GM12878 (cell line): ENCODE results near the gene VCP. TPM values are rescaled to one million over a fixed set of nuclear protein-coding genes. Genes with fewer than 3 reads are reported as not detected.

Experiments used
- BHLHE40 ChIP-seq, 2 experiments: fragments of 450-650 bp in 1 of 2; IDR thresholded peaks; 2 replicates each; pipeline ENCODE4 v1.6.1; 2011 to 2017; ENCODE audit warnings: low read depth in 2 of 2, borderline replicate concordance in 1 of 2, improper control_type of control experiment in 1 of 2, low read length in 1 of 2, mild to moderate bottlenecking in 1 of 2
- CHD4 ChIP-seq: fragments of 200-600 bp; sonication (generic); IDR thresholded peaks from 2 replicates; pipeline ENCODE4 v1.6.1; 2016; ENCODE audit warnings: mild to moderate bottlenecking
- EP300 ChIP-seq, 2 experiments: fragments of 150-350 bp in 1 of 2; IDR thresholded peaks; 2 replicates each; pipeline ENCODE4 v1.6.1; 2011 to 2012; ENCODE audit warnings: low read depth in 2 of 2, low read length in 2 of 2, borderline replicate concordance in 1 of 2, improper control_type of control experiment in 1 of 2, inconsistent platforms in 1 of 2; ENCODE audit not compliant: control insufficient read depth in 1 of 2
- HDGF ChIP-seq: fragments of 450-650 bp; IDR thresholded peaks from 2 replicates; pipeline ENCODE4 v1.6.1; 2016; ENCODE audit warnings: antibody characterized with exemption
- MTA2 ChIP-seq: fragments of 450-650 bp; IDR thresholded peaks from 2 replicates; pipeline ENCODE4 v1.6.1; 2016; ENCODE audit warnings: low read depth, mild to moderate bottlenecking, moderate library complexity
- MTA3 ChIP-seq: IDR thresholded peaks from 2 replicates; pipeline ENCODE4 v1.6.1; 2012; ENCODE audit warnings: low read length, inconsistent platforms, borderline replicate concordance
- POLR2AphosphoS2 ChIP-seq: IDR thresholded peaks from 2 replicates; pipeline ENCODE4 v1.6.1; 2011; ENCODE audit warnings: low read depth, mild to moderate bottlenecking, low read length, improper control_type of control experiment, moderate library complexity
- SMAD1 ChIP-seq: fragments of 450-650 bp; IDR thresholded peaks from 2 replicates; pipeline ENCODE4 v1.6.1; 2018; ENCODE audit warnings: mild to moderate bottlenecking, low read depth; ENCODE audit not compliant: partially characterized antibody
- SMC3 ChIP-seq: IDR thresholded peaks from 2 replicates; pipeline ENCODE4 v1.6.1; 2011; ENCODE audit warnings: low read length, improper control_type of control experiment, borderline replicate concordance
- SUPT20H ChIP-seq: IDR thresholded peaks from 2 replicates; pipeline ENCODE4 v1.6.1; 2011; ENCODE audit warnings: low read depth, mild to moderate bottlenecking, low read length, moderate library complexity, borderline replicate concordance; ENCODE audit not compliant: control insufficient read depth
- TAF1 ChIP-seq: IDR thresholded peaks from 2 replicates; pipeline ENCODE4 v1.6.1; 2011; ENCODE audit warnings: mild to moderate bottlenecking, low read depth, low read length, borderline replicate concordance
- YBX1 ChIP-seq: fragments of 450-650 bp; IDR thresholded peaks from 2 replicates; pipeline ENCODE4 v1.6.1; 2016; ENCODE audit warnings: antibody characterized with exemption
- polyA plus RNA-seq, 11 experiments: library from polyadenylated mRNA; depleted of rRNA in 4 of 11; unstranded in 6 of 11; stranded (reverse) in 5 of 11; fragments of >200 nt; fragmentation: Nextera tagmentation in 4 of 11; fragmentation: Illumina TruSeq in 1 of 11; extraction: Ambion mirVana in 4 of 11; extraction: Trizol in 1 of 11; gene quantifications; 1 replicate in 1 of 11; 2 replicates in 10 of 11; pipeline versions ENCODE4 v1.2.1 to v1.2.3, GENCODE V29; 2011 to 2016; ENCODE audit warnings: inconsistent platforms in 2 of 11, missing spikeins in 2 of 11, low read depth in 1 of 11
- total RNA-seq, 4 experiments: library from RNA; depleted of rRNA in 3 of 4; stranded (reverse); fragments of >200 nt in 3 of 4; fragmentation: Illumina TruSeq in 1 of 4; extraction: Trizol in 1 of 4; gene quantifications; 2 replicates each; pipeline versions ENCODE4 v1.2.1 to v1.2.3, GENCODE V29; 2013 to 2021
- TF ChIP-seq, protein P1 (sequence below): fragments of 450-650 bp; IDR thresholded peaks from 2 replicates; pipeline ENCODE4 v1.6.1; 2017; ENCODE audit warnings: mild to moderate bottlenecking, moderate library complexity
- TF ChIP-seq, protein P2 (sequence below): fragments of 450-650 bp; conservative IDR thresholded peaks from 2 replicates; pipeline ENCODE4 v1.6.1; 2017; ENCODE audit warnings: mild to moderate bottlenecking, moderate library complexity
- TF ChIP-seq, protein P3 (sequence below): fragments of 150-350 bp; IDR thresholded peaks from 2 replicates; pipeline ENCODE4 v1.6.1; 2014; ENCODE audit warnings: mild to moderate bottlenecking, low read depth, low read length
- TF ChIP-seq, protein P4 (sequence below): fragments of 450-650 bp; IDR thresholded peaks from 2 replicates; pipeline ENCODE4 v1.6.1; 2016; ENCODE audit warnings: mild to moderate bottlenecking, moderate library complexity, borderline replicate concordance

The VCP gene
- total and polyA plus RNA-seq, 10 of the 15 experiments (the other 5 are each of a cell fraction or from before 2014, with no cell fraction given), result 7.4 to 327 (median 244) TPM

DNA sequence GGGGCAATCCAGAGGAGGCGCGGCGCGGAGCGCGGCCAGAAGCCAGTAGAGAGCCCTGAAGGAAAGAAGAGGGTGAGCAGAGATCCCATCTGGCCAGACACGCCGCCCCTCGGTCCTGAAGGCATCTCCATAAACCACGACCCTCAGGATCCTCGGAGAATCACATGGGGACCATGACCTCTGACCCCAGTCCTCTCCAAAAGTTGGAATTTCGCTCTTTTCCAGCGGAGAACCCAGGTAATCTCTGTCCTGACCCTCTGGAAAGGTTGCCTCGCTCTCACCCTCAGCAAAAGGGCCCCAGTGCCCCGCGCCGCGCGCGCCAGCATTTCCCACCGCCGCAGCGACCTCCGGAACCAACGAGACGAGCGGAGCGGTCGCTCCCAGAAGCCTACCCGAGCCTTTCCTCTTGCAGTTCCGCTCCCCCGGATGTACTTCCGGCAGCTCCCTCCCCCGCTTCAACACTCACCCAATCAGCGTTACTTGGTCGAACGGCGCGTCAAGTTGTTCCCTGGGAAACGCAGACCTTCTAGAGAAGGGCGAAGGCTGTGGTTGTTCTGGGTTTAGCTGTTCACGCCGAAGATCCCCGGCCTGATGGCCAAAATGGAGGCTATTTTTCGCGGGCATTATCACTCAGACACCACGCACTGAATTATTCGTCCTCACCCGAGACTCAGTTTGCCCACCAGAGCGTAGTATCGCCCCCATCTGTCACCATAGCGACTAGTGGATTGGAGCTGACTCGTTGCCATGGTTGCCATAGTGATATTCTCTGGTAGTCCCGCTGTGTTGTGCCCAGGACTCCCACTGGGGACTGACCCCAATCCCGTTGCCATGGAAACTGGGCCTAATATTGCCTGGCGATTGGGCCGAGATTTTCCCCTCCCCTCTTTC is 30.6 kb upstream of the VCP start, which contains the start of gene STOML2 (continued):
- TF ChIP-seq, protein P1, sequence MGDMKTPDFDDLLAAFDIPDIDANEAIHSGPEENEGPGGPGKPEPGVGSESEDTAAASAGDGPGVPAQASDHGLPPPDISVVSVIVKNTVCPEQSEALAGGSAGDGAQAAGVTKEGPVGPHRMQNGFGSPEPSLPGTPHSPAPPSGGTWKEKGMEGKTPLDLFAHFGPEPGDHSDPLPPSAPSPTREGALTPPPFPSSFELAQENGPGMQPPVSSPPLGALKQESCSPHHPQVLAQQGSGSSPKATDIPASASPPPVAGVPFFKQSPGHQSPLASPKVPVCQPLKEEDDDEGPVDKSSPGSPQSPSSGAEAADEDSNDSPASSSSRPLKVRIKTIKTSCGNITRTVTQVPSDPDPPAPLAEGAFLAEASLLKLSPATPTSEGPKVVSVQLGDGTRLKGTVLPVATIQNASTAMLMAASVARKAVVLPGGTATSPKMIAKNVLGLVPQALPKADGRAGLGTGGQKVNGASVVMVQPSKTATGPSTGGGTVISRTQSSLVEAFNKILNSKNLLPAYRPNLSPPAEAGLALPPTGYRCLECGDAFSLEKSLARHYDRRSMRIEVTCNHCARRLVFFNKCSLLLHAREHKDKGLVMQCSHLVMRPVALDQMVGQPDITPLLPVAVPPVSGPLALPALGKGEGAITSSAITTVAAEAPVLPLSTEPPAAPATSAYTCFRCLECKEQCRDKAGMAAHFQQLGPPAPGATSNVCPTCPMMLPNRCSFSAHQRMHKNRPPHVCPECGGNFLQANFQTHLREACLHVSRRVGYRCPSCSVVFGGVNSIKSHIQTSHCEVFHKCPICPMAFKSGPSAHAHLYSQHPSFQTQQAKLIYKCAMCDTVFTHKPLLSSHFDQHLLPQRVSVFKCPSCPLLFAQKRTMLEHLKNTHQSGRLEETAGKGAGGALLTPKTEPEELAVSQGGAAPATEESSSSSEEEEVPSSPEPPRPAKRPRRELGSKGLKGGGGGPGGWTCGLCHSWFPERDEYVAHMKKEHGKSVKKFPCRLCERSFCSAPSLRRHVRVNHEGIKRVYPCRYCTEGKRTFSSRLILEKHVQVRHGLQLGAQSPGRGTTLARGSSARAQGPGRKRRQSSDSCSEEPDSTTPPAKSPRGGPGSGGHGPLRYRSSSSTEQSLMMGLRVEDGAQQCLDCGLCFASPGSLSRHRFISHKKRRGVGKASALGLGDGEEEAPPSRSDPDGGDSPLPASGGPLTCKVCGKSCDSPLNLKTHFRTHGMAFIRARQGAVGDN, result peak; percentile 78
- TF ChIP-seq TAF1, result peak; percentile 96
- TF ChIP-seq, protein P2, sequence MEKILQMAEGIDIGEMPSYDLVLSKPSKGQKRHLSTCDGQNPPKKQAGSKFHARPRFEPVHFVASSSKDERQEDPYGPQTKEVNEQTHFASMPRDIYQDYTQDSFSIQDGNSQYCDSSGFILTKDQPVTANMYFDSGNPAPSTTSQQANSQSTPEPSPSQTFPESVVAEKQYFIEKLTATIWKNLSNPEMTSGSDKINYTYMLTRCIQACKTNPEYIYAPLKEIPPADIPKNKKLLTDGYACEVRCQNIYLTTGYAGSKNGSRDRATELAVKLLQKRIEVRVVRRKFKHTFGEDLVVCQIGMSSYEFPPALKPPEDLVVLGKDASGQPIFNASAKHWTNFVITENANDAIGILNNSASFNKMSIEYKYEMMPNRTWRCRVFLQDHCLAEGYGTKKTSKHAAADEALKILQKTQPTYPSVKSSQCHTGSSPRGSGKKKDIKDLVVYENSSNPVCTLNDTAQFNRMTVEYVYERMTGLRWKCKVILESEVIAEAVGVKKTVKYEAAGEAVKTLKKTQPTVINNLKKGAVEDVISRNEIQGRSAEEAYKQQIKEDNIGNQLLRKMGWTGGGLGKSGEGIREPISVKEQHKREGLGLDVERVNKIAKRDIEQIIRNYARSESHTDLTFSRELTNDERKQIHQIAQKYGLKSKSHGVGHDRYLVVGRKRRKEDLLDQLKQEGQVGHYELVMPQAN, result peak; percentile 96
- TF ChIP-seq POLR2AphosphoS2, result peak; percentile 68
- TF ChIP-seq MTA3, result no peak
- TF ChIP-seq YBX1, result no peak
- TF ChIP-seq SMC3, result 0 out of 2 replicates have a peak, but pooled peaks have one; percentile 18
- TF ChIP-seq SUPT20H, result no peak
- peak in 1 of 2 experiments; percentile 73; a peak in 2 of 4 replicates for TF ChIP-seq EP300 (IDR thresholded peaks at IDR 0.05; ENCODE audit: borderline replicate concordance in 1 of 2, control insufficient read depth in 1 of 2, low read depth in 2 of 2, low read length in 2 of 2)
- no peak for TF ChIP-seq CHD4
- TF ChIP-seq, protein P3, sequence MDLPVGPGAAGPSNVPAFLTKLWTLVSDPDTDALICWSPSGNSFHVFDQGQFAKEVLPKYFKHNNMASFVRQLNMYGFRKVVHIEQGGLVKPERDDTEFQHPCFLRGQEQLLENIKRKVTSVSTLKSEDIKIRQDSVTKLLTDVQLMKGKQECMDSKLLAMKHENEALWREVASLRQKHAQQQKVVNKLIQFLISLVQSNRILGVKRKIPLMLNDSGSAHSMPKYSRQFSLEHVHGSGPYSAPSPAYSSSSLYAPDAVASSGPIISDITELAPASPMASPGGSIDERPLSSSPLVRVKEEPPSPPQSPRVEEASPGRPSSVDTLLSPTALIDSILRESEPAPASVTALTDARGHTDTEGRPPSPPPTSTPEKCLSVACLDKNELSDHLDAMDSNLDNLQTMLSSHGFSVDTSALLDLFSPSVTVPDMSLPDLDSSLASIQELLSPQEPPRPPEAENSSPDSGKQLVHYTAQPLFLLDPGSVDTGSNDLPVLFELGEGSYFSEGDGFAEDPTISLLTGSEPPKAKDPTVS, result peak; percentile 71
- peak; percentile 23 for TF ChIP-seq SMAD1
- TF ChIP-seq BHLHE40 (IDR thresholded peaks at IDR 0.05; ENCODE audit: borderline replicate concordance in 1 of 2, low read depth in 2 of 2, low read length in 1 of 2), result peak; percentile 54 to 56; a peak in 2 of 4 replicates
- TF ChIP-seq, protein P4, sequence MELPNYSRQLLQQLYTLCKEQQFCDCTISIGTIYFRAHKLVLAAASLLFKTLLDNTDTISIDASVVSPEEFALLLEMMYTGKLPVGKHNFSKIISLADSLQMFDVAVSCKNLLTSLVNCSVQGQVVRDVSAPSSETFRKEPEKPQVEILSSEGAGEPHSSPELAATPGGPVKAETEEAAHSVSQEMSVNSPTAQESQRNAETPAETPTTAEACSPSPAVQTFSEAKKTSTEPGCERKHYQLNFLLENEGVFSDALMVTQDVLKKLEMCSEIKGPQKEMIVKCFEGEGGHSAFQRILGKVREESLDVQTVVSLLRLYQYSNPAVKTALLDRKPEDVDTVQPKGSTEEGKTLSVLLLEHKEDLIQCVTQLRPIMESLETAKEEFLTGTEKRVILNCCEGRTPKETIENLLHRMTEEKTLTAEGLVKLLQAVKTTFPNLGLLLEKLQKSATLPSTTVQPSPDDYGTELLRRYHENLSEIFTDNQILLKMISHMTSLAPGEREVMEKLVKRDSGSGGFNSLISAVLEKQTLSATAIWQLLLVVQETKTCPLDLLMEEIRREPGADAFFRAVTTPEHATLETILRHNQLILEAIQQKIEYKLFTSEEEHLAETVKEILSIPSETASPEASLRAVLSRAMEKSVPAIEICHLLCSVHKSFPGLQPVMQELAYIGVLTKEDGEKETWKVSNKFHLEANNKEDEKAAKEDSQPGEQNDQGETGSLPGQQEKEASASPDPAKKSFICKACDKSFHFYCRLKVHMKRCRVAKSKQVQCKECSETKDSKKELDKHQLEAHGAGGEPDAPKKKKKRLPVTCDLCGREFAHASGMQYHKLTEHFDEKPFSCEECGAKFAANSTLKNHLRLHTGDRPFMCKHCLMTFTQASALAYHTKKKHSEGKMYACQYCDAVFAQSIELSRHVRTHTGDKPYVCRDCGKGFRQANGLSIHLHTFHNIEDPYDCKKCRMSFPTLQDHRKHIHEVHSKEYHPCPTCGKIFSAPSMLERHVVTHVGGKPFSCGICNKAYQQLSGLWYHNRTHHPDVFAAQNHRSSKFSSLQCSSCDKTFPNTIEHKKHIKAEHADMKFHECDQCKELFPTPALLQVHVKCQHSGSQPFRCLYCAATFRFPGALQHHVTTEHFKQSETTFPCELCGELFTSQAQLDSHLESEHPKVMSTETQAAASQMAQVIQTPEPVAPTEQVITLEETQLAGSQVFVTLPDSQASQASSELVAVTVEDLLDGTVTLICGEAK, result peak; percentile 99
- TF ChIP-seq MTA2, result peak; percentile 83
- TF ChIP-seq HDGF, result 0 out of 2 replicates have a peak, but pooled peaks have one; percentile 42
